Adrenal gland (tissue), 12 donors: Measurements from ENCODE around the gene POLR1C. TPM values are rescaled to one million over a fixed set of nuclear protein-coding genes. Genes with fewer than 3 reads are reported as not detected.
A peak's percentile ranks its signal among the peaks of the same experiment; 100 is the strongest.

ENCODE experiments used
- DNase-seq, 7 donors: peaks; one replicate each; pipeline ENCODE4 v3.0.0-alpha.2; 2019 to 2020
- H3K27ac ChIP-seq, 5 donors: fragments of 200-600 bp; sonication (generic) in 4 of 5; 1 replicate in 3 of 5; 2 replicates in 2 of 5; pipeline versions ENCODE4 v1.5.1 to v1.8.0; 2016 to 2020; ENCODE audit warnings: mild to moderate bottlenecking in 1 of 5
- H3K27me3 ChIP-seq: fragments of 200-600 bp; 2 replicates; pipeline ENCODE4 v1.8.0; 2021
- H3K36me3 ChIP-seq, 2 donors: fragments of 200-600 bp; replicated peaks in 1 of 2; 1 replicate in 1 of 2; 2 replicates in 1 of 2; pipeline versions ENCODE4 v1.5.1 to v1.8.0; 2018 to 2022
- H3K4me1 ChIP-seq, 2 donors: fragments of 200-600 bp; replicated peaks in 1 of 2; 1 replicate in 1 of 2; 2 replicates in 1 of 2; pipeline versions ENCODE4 v1.5.1 to v1.8.0; 2018 to 2021
- H3K4me3 ChIP-seq, 4 donors: fragments of 200-600 bp; sonication (generic) in 3 of 4; one replicate each; pipeline ENCODE4 v1.5.1; 2016 to 2018
- H3K9me3 ChIP-seq, 3 donors: fragments of 200-600 bp; sonication (generic) in 1 of 3; replicated peaks in 1 of 3; 1 replicate in 2 of 3; 2 replicates in 1 of 3; pipeline versions ENCODE4 v1.5.1 to v1.8.0; 2016 to 2021
- CTCF ChIP-seq, 6 experiments: fragments of 450-650 bp in 4 of 6; fragments of 200-600 bp in 2 of 6; sonication (generic) in 1 of 6; IDR thresholded peaks; 1 replicate in 5 of 6; 2 replicates in 1 of 6; pipeline versions ENCODE4 v1.5.1 to v1.8.0; 2016 to 2021; ENCODE audit warnings: antibody characterized with exemption in 6 of 6, mild to moderate bottlenecking in 2 of 6, moderate library complexity in 1 of 6
- POLR2A ChIP-seq, 2 donors: fragments of 450-650 bp; IDR thresholded peaks; one replicate each; pipeline ENCODE4 v1.6.1; 2017; ENCODE audit warnings: antibody characterized with exemption in 2 of 2, mild to moderate bottlenecking in 2 of 2, moderate library complexity in 1 of 2
- WGBS, 4 donors: extraction: QIAGEN DNeasy Blood & Tissue Kit in 2 of 4; methylation state at CpG; one replicate each; pipeline versions ENCODE4 v1.1.5 to v1.1.7; 2013 to 2017; 5-methylcytosine and 5-hydroxymethylcytosine counted together
- intact Hi-C, 2 donors: fragments of 100-400 bp; cut with DNase I; formaldehyde crosslinking; loops; one replicate each; pipeline versions ENCODE4 v1.14.1 to v1.15.0; 2022 to 2023
- polyA plus RNA-seq, 3 donors: library from polyadenylated mRNA; stranded (reverse); fragments of 200-250 nt in 2 of 3; fragments of 350-450 nt in 1 of 3; fragmentation: Illumina TruSeq in 1 of 3; extraction: RNeasy Lipid Tissue Mini Kit (QIAGEN cat#74804) in 1 of 3; gene quantifications; one replicate each; pipeline ENCODE4 v1.2.3, GENCODE V29; 2013 to 2014
- total RNA-seq, 9 donors: library from RNA; depleted of rRNA in 4 of 9; stranded (reverse); fragments of >200 nt in 4 of 9; fragments of 120-200 nt in 1 of 9; fragmentation: NEBNext Ultra II Directional in 1 of 9; extraction: Animal tissue kit (Norgen Biotek cat#: 25700) in 1 of 9; gene quantifications; one replicate each; pipeline versions ENCODE4 v1.1.0 to v1.2.4, GENCODE V29; 2013 to 2023
- donor health status: healthy with polysubstance abuse.
- donor health status: Bipolar disorder and iron deficiency.
- donor health status: DM: yes; HTN: yes; CAD: no.
- donor health status: DM: no; HTN: no; CAD: no.
- donor health status: DM: no; HTN: no; CAD: no.
- donor health status: DM: yes; HTN: yes; CAD: no.

Gene POLR1C
- total and polyA plus RNA-seq, 12 donors, result 16.8 to 67.2 (median 37.4) TPM

GRCh38 chr6:43517505-43518357, 842 bp downstream of the POLR1C start:
- Histone ChIP-seq H3K4me3 (peak overlapping the region; percentile 38 to 82 (median 76)), H3K27me3 (no peaks in the 10 kb centered on the region), H3K36me3 (peaks cover 0 to 61% of the 10 kb centered on the region in 2 donors), H3K4me1 (peaks cover 17 to 33% of the 10 kb centered on the region in 2 donors), H3K27ac (peak overlapping the region in 1 of 5 donors; percentile 86), H3K9me3 (no peaks in the 10 kb centered on the region)
- TF ChIP-seq CTCF (IDR thresholded peaks at IDR 0.05), result no peak
- intact Hi-C loops, result no loop called here
- DNase-seq, result no peak
- 3 to 5% (median 4%) methylated on average over 10 of the region's 10 CpGs for WGBS, 4 donors

GRCh38 chr6:43520097-43520496, 3.2 kb downstream of the POLR1C start:
- Histone ChIP-seq H3K36me3 (peaks cover 0 to 62% of the 10 kb centered on the region in 2 donors), H3K9me3 (no peaks in the 10 kb centered on the region), H3K4me1 (peaks cover 17 to 27% of the 10 kb centered on the region in 2 donors), H3K27ac (no peak overlapping the region), H3K27me3 (no peaks in the 10 kb centered on the region), H3K4me3 (no peak overlapping the region)
- TF ChIP-seq POLR2A (IDR thresholded peaks at IDR 0.05) (no peak), CTCF (IDR thresholded peaks at IDR 0.05) (no peak)
- WGBS, 4 donors, result 76 to 83% (median 79%) methylated on average over 6 to 8 of the region's 8 CpGs
- no peak for DNase-seq
- intact Hi-C loops, result loop anchor here in 1 of 2 donors (10.0 kb wide), 1 partner anchor 55 kb away; the partner anchor contains the start of genes POLH and XPO5

GRCh38 chr6:43521836-43522235, 4.9 kb downstream of the POLR1C start:
- 77 to 95% (median 82%) methylated on average over 2 of the region's 2 CpGs for WGBS, 4 donors
- Histone ChIP-seq H3K4me1 (peaks cover 9 to 15% of the 10 kb centered on the region in 2 donors), H3K27me3 (no peaks in the 10 kb centered on the region), H3K36me3 (peaks cover 0 to 75% of the 10 kb centered on the region in 2 donors), H3K27ac (no peak overlapping the region), H3K4me3 (no peak overlapping the region), H3K9me3 (no peaks in the 10 kb centered on the region)
- TF ChIP-seq POLR2A (IDR thresholded peaks at IDR 0.05), result no peak
- TF ChIP-seq CTCF (IDR thresholded peaks at IDR 0.05), result no peak
- intact Hi-C loops, result loop anchor here in 1 of 2 donors (10.0 kb wide), 1 partner anchor 53 kb away; the partner anchor contains the start of genes POLH and XPO5
- no peak for DNase-seq

GRCh38 chr6:43522547-43523261, 5.8 kb downstream of the POLR1C start:
- no peaks in the 10 kb centered on the region for H3K9me3 ChIP-seq
- H3K27ac ChIP-seq, result no peak overlapping the region
- peaks cover 0 to 84% of the 10 kb centered on the region in 2 donors for H3K36me3 ChIP-seq
- TF ChIP-seq CTCF (IDR thresholded peaks at IDR 0.05) (no peak), POLR2A (IDR thresholded peaks at IDR 0.05) (no peak)
- H3K27me3 ChIP-seq, result no peaks in the 10 kb centered on the region
- H3K4me3 ChIP-seq, result no peak overlapping the region
- DNase-seq, result no peak
- 86 to 95% (median 88%) methylated on average over 6 to 8 of the region's 8 CpGs for WGBS, 4 donors
- H3K4me1 ChIP-seq, result peaks cover 7 to 13% of the 10 kb centered on the region in 2 donors
- intact Hi-C loops, result loop anchor here in 1 of 2 donors (10.0 kb wide), 1 partner anchor 52 kb away; the partner anchor contains the start of genes POLH and XPO5
